ENCODE measurements around the gene ADRB1.

DNA sequence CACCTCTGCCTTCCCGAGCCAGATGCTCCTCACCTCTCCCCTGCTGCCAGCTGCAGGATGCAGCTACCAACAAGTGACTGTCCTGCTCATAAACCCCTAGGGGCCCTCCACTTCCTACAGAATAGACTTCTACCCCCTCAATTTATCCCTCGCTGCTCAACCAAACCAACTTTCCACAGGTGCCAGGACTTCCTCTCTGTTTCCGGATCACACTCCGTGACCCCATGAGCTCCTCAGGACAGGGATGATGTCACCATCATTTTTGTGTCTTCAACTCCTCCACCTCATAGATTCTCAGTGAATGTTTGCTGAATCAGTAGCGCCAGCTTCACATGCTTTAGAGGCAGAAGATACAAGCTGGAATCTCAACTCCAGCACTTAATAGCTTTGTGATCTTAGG lies 25.8 kb upstream of the ADRB1 start:
- TF ChIP-seq, protein P1, sequence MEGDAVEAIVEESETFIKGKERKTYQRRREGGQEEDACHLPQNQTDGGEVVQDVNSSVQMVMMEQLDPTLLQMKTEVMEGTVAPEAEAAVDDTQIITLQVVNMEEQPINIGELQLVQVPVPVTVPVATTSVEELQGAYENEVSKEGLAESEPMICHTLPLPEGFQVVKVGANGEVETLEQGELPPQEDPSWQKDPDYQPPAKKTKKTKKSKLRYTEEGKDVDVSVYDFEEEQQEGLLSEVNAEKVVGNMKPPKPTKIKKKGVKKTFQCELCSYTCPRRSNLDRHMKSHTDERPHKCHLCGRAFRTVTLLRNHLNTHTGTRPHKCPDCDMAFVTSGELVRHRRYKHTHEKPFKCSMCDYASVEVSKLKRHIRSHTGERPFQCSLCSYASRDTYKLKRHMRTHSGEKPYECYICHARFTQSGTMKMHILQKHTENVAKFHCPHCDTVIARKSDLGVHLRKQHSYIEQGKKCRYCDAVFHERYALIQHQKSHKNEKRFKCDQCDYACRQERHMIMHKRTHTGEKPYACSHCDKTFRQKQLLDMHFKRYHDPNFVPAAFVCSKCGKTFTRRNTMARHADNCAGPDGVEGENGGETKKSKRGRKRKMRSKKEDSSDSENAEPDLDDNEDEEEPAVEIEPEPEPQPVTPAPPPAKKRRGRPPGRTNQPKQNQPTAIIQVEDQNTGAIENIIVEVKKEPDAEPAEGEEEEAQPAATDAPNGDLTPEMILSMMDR (conservative IDR thresholded peaks at IDR 0.05; ENCODE audit: low read length), result no peak
- no peak for TF ChIP-seq EZH2phosphoT487 (IDR thresholded peaks at IDR 0.05; ENCODE audit: borderline replicate concordance)

Data from Loucy (cell line).